ENCODE measurements around the gene DLGAP1. TPM values are rescaled to one million over a fixed set of nuclear protein-coding genes. Genes with fewer than 3 reads are reported as not detected.
"Not testable (repeated sequence)": the region's sequence is repeated elsewhere in the genome, so short reads cannot be mapped to it uniquely, and the experiment has no call there.

The DLGAP1 gene
- total and polyA plus RNA-seq, 3 experiments from 2014 or later = 0.07 to 0.46 TPM; not detected in 1

- Histone ChIP-seq H3K4me1 (ENCODE audit: insufficient read depth, low read length) (no peaks in the 10 kb centered on the region), H3K36me3 (ENCODE audit: insufficient read depth, low read length) (no peaks in the 10 kb centered on the region), H3K4me3 (ENCODE audit: low read length) (no peak overlapping the region), H3K9me3 (ENCODE audit: low read length) (no peaks in the 10 kb centered on the region), H3K27me3 (ENCODE audit: insufficient read depth, low read length, poor library complexity, severe bottlenecking) (no peaks in the 10 kb centered on the region), H3K27ac (ENCODE audit: low read depth, low read length) (peak overlapping the region; percentile 97)
- H3K4me3 Mint-ChIP-seq = no peak overlapping the region
- ChIA-PET CTCF (interaction anchor here (2.9 kb wide), 1 partner anchor 13 kb away, joined by 20 read pairs; no protein-coding TSS in a partner anchor), POLR2A (no interaction called here)
- no peak overlapping the region for H3K27ac Mint-ChIP-seq
- no peak for DNase-seq
- peaks cover 0 to 5% (median 0%) of the 10 kb centered on the region in 3 donors for H3K4me1 Mint-ChIP-seq
- H3K27me3 Mint-ChIP-seq = peaks cover 0 to 2% of the 10 kb centered on the region in 2 donors
- H3K9me3 Mint-ChIP-seq = no peaks in the 10 kb centered on the region
- H3K36me3 Mint-ChIP-seq = no peaks in the 10 kb centered on the region
Measured at GRCh38 chr18:3653263-3653850, 801.8 kb downstream of the DLGAP1 start.

- no peaks in the 10 kb centered on the region for H3K36me3 Mint-ChIP-seq
- H3K9me3 ChIP-seq (ENCODE audit: low read length) = no peaks in the 10 kb centered on the region
- no peak for DNase-seq
- no peak overlapping the region for H3K4me3 Mint-ChIP-seq
- H3K27me3 Mint-ChIP-seq = peaks cover 0 to 2% of the 10 kb centered on the region in 2 donors
- H3K27ac Mint-ChIP-seq = no peak overlapping the region
- H3K27ac ChIP-seq (ENCODE audit: low read depth, low read length) = peak overlapping the region; percentile 97
- H3K27me3 ChIP-seq (ENCODE audit: insufficient read depth, low read length, poor library complexity, severe bottlenecking) = no peaks in the 10 kb centered on the region
- no peaks in the 10 kb centered on the region for H3K9me3 Mint-ChIP-seq
- H3K36me3 ChIP-seq (ENCODE audit: insufficient read depth, low read length) = no peaks in the 10 kb centered on the region
- peaks cover 0 to 5% (median 0%) of the 10 kb centered on the region in 3 donors for H3K4me1 Mint-ChIP-seq
- ChIA-PET POLR2A (no interaction called here), CTCF (interaction anchor here (0.6 to 2.9 kb wide), 2 partner anchors 13 to 35 kb away, joined by 3 to 20 read pairs; no protein-coding TSS in a partner anchor)
- H3K4me3 ChIP-seq (ENCODE audit: low read length) = no peak overlapping the region
- no peaks in the 10 kb centered on the region for H3K4me1 ChIP-seq (ENCODE audit: insufficient read depth, low read length)
Measured at GRCh38 chr18:3652380-3653262, 802.5 kb downstream of the DLGAP1 start.

DNA sequence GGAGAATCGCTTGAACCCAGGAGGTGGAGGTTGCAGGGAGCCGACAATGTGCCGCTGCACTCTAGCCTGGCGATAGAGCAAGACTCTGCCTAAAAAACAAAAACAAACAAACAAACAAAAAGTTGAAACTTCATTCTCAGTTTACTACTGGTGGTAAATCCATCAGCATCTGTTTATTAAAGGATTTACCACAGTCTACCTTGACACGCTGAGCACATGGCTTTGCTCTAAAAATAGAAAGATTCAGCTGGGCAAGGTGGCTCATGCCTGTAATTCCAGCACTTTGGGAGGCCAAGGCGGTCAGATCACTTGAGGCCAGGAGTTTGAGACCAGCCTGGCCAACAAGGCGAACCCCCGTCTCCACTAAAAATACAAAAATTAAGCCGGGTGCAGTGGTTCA lies 803.8 kb downstream of the DLGAP1 start:
- Mint-ChIP-seq H3K9me3 (no peaks in the 10 kb centered on the region), H3K4me1 (peaks cover 0 to 5% (median 0%) of the 10 kb centered on the region in 3 donors), H3K36me3 (no peaks in the 10 kb centered on the region), H3K27me3 (peaks cover 0 to 2% of the 10 kb centered on the region in 2 donors), H3K4me3 (no peak overlapping the region), H3K27ac (no peak overlapping the region)
- Histone ChIP-seq H3K9me3 (ENCODE audit: low read length) (no peaks in the 10 kb centered on the region), H3K27me3 (ENCODE audit: insufficient read depth, low read length, poor library complexity, severe bottlenecking) (no peaks in the 10 kb centered on the region), H3K4me3 (ENCODE audit: low read length) (no peak overlapping the region), H3K4me1 (ENCODE audit: insufficient read depth, low read length) (no peaks in the 10 kb centered on the region), H3K27ac (ENCODE audit: low read depth, low read length) (no peak overlapping the region), H3K36me3 (ENCODE audit: insufficient read depth, low read length) (no peaks in the 10 kb centered on the region)
- DNase-seq = no peak
- CTCF ChIA-PET = interaction anchor here (2.9 kb wide), 1 partner anchor 15 kb away, joined by 20 read pairs; no protein-coding TSS in a partner anchor
- POLR2A ChIA-PET = no interaction called here

DNA sequence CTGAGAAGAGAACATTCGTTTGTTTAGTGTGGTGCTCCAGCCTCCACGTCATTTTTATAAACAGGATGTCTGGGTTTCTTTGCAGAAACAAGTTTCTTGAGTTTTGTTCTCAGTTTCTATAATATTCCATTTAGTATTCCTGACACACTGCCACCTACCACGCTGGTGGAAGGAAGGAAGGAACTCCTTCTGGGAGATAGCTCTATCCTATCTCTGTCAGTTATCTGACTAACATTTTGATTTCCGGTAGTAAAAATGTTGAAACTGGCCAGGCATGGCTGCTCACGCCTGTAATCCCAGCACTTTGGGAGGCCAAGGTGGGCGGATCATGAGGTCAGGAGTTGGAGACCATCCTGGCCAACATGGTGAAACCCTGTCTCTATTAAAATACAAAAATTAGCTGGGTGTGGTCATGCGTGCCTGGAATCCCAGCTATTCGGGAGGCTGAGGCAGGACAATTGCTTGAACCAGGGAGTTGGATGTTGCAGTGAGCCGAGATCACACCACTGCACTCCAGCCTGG lies 804.5 kb downstream of the DLGAP1 start:
- H3K36me3 Mint-ChIP-seq; H3K9me3 ChIP-seq (ENCODE audit: low read length); POLR2A ChIA-PET; H3K36me3 ChIP-seq (ENCODE audit: insufficient read depth, low read length); H3K27ac Mint-ChIP-seq; H3K4me1 ChIP-seq (ENCODE audit: insufficient read depth, low read length); H3K4me1 Mint-ChIP-seq; H3K27me3 ChIP-seq (ENCODE audit: insufficient read depth, low read length, poor library complexity, severe bottlenecking); H3K4me3 ChIP-seq (ENCODE audit: low read length); H3K27me3 Mint-ChIP-seq; H3K4me3 Mint-ChIP-seq; H3K9me3 Mint-ChIP-seq; DNase-seq: not testable (repeated sequence)
- CTCF ChIA-PET = interaction anchor here (2.1 kb wide), 1 partner anchor 16 kb away, joined by 6 read pairs; no protein-coding TSS in a partner anchor
- peak overlapping the region; percentile 21 for H3K27ac ChIP-seq (ENCODE audit: low read depth, low read length)

DNA sequence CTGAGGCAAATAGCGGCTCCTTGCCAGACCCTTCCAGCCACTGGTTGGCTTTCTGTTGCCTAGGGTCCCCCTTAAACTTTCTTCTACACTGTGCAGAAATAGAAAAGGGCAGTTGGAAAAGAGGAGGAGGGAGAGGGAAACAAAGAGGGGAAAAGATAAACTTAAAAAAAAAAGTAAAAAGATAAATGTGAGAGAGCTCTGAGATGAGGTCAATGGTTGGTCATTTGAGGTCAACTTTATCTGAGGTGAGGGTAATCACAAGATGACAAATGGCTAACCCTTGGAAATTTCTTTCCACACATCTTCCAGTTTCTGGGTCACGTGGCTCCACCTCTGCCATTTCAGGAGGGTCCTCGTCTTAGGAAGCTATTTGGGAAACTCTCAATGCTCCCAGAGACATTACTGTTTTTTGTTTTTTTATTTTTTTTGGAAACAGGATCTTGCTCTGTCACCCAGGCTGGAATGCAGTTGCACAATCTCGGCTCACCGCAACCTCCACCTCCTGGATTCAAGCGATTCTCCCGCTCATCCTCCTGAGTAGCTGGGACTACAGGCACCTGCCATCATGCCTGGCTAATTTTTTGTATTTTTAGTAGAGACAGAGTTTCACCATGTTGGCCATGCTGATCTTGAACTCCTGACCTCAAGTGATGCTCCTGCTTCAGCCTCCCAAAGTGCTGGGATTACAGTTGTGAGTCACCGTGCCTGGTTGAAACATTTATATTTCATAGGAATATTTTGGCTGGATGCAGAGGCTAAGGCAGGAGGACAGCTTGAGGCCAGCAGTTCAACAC lies 805.3 kb downstream of the DLGAP1 start:
- Histone ChIP-seq H3K27me3 (ENCODE audit: insufficient read depth, low read length, poor library complexity, severe bottlenecking) (no peaks in the 10 kb centered on the region), H3K9me3 (ENCODE audit: low read length) (no peaks in the 10 kb centered on the region), H3K27ac (ENCODE audit: low read depth, low read length) (peak overlapping the region; percentile 45), H3K4me1 (ENCODE audit: insufficient read depth, low read length) (no peaks in the 10 kb centered on the region), H3K4me3 (ENCODE audit: low read length) (no peak overlapping the region), H3K36me3 (ENCODE audit: insufficient read depth, low read length) (no peaks in the 10 kb centered on the region)
- peaks cover 0 to 3% (median 0%) of the 10 kb centered on the region in 3 donors for H3K4me1 Mint-ChIP-seq
- no peak for DNase-seq
- ChIA-PET CTCF (interaction anchor here (2.1 kb wide), 1 partner anchor 16 kb away, joined by 6 read pairs; no protein-coding TSS in a partner anchor), POLR2A (no interaction called here)
- H3K4me3 Mint-ChIP-seq = no peak overlapping the region
- H3K9me3 Mint-ChIP-seq = no peaks in the 10 kb centered on the region
- H3K27ac Mint-ChIP-seq = no peak overlapping the region
- H3K36me3 Mint-ChIP-seq = no peaks in the 10 kb centered on the region
- peaks cover 0 to 2% of the 10 kb centered on the region in 2 donors for H3K27me3 Mint-ChIP-seq

DNA sequence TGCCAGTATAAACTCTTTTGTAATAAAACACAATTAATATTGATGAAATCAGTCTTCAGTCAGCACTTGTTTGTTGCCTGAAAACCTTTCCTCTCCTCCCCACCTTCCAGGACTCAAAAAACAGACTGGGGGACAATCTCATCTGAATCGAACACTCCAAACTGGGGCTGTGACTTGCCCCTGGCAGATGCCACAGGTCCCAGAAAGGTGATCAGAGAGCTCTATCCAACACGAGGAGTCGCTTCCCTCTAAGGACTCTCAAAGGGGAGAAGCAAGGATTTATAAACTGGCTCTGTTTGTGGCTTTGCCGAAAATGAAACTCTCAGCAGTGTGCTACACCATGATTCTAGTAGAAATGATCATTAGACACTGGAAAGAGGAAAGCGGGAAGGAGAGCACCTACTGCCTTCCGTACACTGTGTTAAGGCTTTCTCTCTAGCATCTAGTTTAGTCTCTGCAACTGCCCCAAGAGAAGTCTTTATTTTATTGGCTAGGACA lies 805.9 kb downstream of the DLGAP1 start:
- no peaks in the 10 kb centered on the region for H3K27me3 ChIP-seq (ENCODE audit: insufficient read depth, low read length, poor library complexity, severe bottlenecking)
- Mint-ChIP-seq H3K4me1 (peaks cover 0 to 3% (median 0%) of the 10 kb centered on the region in 3 donors), H3K27me3 (peaks cover 0 to 2% of the 10 kb centered on the region in 2 donors), H3K9me3 (no peaks in the 10 kb centered on the region), H3K36me3 (no peaks in the 10 kb centered on the region), H3K4me3 (no peak overlapping the region), H3K27ac (no peak overlapping the region)
- no peak for DNase-seq
- no peak overlapping the region for H3K4me3 ChIP-seq (ENCODE audit: low read length)
- POLR2A ChIA-PET = no interaction called here
- no peaks in the 10 kb centered on the region for H3K9me3 ChIP-seq (ENCODE audit: low read length)
- CTCF ChIA-PET = interaction anchor here (2.1 kb wide), 1 partner anchor 17 kb away, joined by 6 read pairs; no protein-coding TSS in a partner anchor
- peak overlapping the region; percentile 45 for H3K27ac ChIP-seq (ENCODE audit: low read depth, low read length)
- no peaks in the 10 kb centered on the region for H3K36me3 ChIP-seq (ENCODE audit: insufficient read depth, low read length)
- no peaks in the 10 kb centered on the region for H3K4me1 ChIP-seq (ENCODE audit: insufficient read depth, low read length)

- Histone ChIP-seq H3K27me3 (ENCODE audit: insufficient read depth, low read length, poor library complexity, severe bottlenecking) (no peaks in the 10 kb centered on the region), H3K27ac (ENCODE audit: low read depth, low read length) (no peak overlapping the region), H3K9me3 (ENCODE audit: low read length) (no peaks in the 10 kb centered on the region), H3K4me1 (ENCODE audit: insufficient read depth, low read length) (no peaks in the 10 kb centered on the region), H3K36me3 (ENCODE audit: insufficient read depth, low read length) (no peaks in the 10 kb centered on the region), H3K4me3 (ENCODE audit: low read length) (no peak overlapping the region)
- CTCF ChIA-PET = interaction anchor here (2.1 kb wide), 1 partner anchor 18 kb away, joined by 6 read pairs; no protein-coding TSS in a partner anchor
- Mint-ChIP-seq H3K4me1 (peaks cover 3 to 4% (median 3%) of the 10 kb centered on the region in 3 donors), H3K4me3 (no peak overlapping the region), H3K27me3 (peaks cover 0 to 2% of the 10 kb centered on the region in 2 donors), H3K36me3 (no peaks in the 10 kb centered on the region), H3K9me3 (no peaks in the 10 kb centered on the region), H3K27ac (peak overlapping the region in 1 of 8 donors; percentile 19)
- POLR2A ChIA-PET = no interaction called here
- no peak for DNase-seq
Measured at GRCh38 chr18:3648641-3649040, 806.5 kb downstream of the DLGAP1 start.

Measured in CD8-positive, alpha-beta memory T cell (primary cell).